H1 (cell line): ENCODE results near the gene ST8SIA4. TPM values are rescaled to one million over a fixed set of nuclear protein-coding genes. Genes with fewer than 3 reads are reported as not detected.

Experiments
- ASH2L ChIP-seq: fragments of 200-600, 300-600 bp; sonication (generic); IDR thresholded peaks from one replicate; pipeline ENCODE4 v1.7.1; 2017; ENCODE audit warnings: low read length
- BCL11A ChIP-seq, 2 experiments: IDR thresholded peaks; one replicate each; pipeline ENCODE4 v1.6.1; 2011; ENCODE audit warnings: low read depth in 2 of 2, low read length in 2 of 2, mild to moderate bottlenecking in 2 of 2
- CREB1 ChIP-seq: IDR thresholded peaks from 2 replicates; pipeline ENCODE4 v1.6.1; 2012; ENCODE audit warnings: inconsistent platforms
- CTBP2 ChIP-seq: IDR thresholded peaks from 2 replicates; pipeline ENCODE4 v1.7.0; 2011; ENCODE audit warnings: borderline replicate concordance, mild to moderate bottlenecking, moderate library complexity, mixed read lengths, low read length; ENCODE audit not compliant: insufficient read depth, insufficient read length
- GABPA ChIP-seq: IDR thresholded peaks from 2 replicates; pipeline ENCODE4 v1.6.1; 2011; ENCODE audit warnings: mild to moderate bottlenecking, low read length, moderate library complexity, borderline replicate concordance; ENCODE audit not compliant: insufficient read depth
- JUN ChIP-seq: IDR thresholded peaks from 2 replicates; pipeline ENCODE4 v1.6.1; 2011; ENCODE audit warnings: low read depth, mild to moderate bottlenecking, improper control_type of control experiment, low read length
- KDM1A ChIP-seq: fragments of 200-600, 300-600 bp; sonication (generic); IDR thresholded peaks from 2 replicates; pipeline ENCODE4 v1.7.1; 2016; ENCODE audit warnings: mild to moderate bottlenecking, low read length, borderline replicate concordance
- KDM5A ChIP-seq: fragments of 200-600 bp; IDR thresholded peaks from 2 replicates; pipeline ENCODE4 v1.7.1; 2012; ENCODE audit warnings: mild to moderate bottlenecking, low read length, inconsistent platforms, mixed read lengths
- NANOG ChIP-seq: IDR thresholded peaks from 2 replicates; pipeline ENCODE4 v1.6.1; 2011; ENCODE audit warnings: low read length, low read depth, mild to moderate bottlenecking, inconsistent platforms; ENCODE audit not compliant: insufficient read depth, poor library complexity, severe bottlenecking
- POU5F1 ChIP-seq: IDR thresholded peaks from 2 replicates; pipeline ENCODE4 v1.6.1; 2011; ENCODE audit warnings: low read depth, mild to moderate bottlenecking, low read length, moderate library complexity
- RAD21 ChIP-seq, 2 experiments: IDR thresholded peaks in 1 of 2; conservative IDR thresholded peaks in 1 of 2; 2 replicates each; pipeline ENCODE4 v1.6.1; 2011; ENCODE audit warnings: low read depth in 2 of 2, low read length in 2 of 2, improper control_type of control experiment in 1 of 2, inconsistent platforms in 1 of 2, mild to moderate bottlenecking in 1 of 2, moderate library complexity in 1 of 2
- RNF2 ChIP-seq: fragments of 200-900, 300-1000 bp; sonication (generic); IDR thresholded peaks from 2 replicates; pipeline ENCODE4 v1.7.1; 2016; ENCODE audit warnings: borderline replicate concordance, low read depth, mild to moderate bottlenecking, antibody characterized with exemption, low read length; ENCODE audit not compliant: poor library complexity, severe bottlenecking; ENCODE audit errors: missing control alignments
- SIN3A ChIP-seq, 2 experiments: IDR thresholded peaks in 1 of 2; conservative IDR thresholded peaks in 1 of 2; 2 replicates each; pipeline ENCODE4 v1.6.1; 2011 to 2012; ENCODE audit warnings: low read length in 2 of 2, improper control_type of control experiment in 1 of 2, low read depth in 1 of 2, mild to moderate bottlenecking in 1 of 2
- SIX5 ChIP-seq: IDR thresholded peaks from 2 replicates; pipeline ENCODE4 v1.6.1; 2011; ENCODE audit warnings: mild to moderate bottlenecking, low read depth, low read length
- SP1 ChIP-seq: IDR thresholded peaks from 2 replicates; pipeline ENCODE4 v1.6.1; 2011; ENCODE audit warnings: low read depth, low read length
- SRF ChIP-seq: IDR thresholded peaks from 2 replicates; pipeline ENCODE4 v1.6.1; 2011; ENCODE audit warnings: mild to moderate bottlenecking, low read depth, low read length, moderate library complexity
- TCF12 ChIP-seq: IDR thresholded peaks from 2 replicates; pipeline ENCODE4 v1.6.1; 2011; ENCODE audit warnings: low read depth, mild to moderate bottlenecking, low read length
- YY1 ChIP-seq: IDR thresholded peaks from 2 replicates; pipeline ENCODE4 v1.6.1; 2011; ENCODE audit warnings: low read depth, mild to moderate bottlenecking, low read length
- polyA plus RNA-seq, 7 experiments: library from polyadenylated mRNA; depleted of rRNA in 3 of 7; stranded (reverse) in 5 of 7; unstranded in 2 of 7; fragments of >200 nt in 5 of 7; fragments of 200-250 nt in 2 of 7; gene quantifications; 1 replicate in 5 of 7; 2 replicates in 1 of 7; 4 replicates in 1 of 7; pipeline versions ENCODE4 v1.2.1 to v1.2.3, GENCODE V29; 2011 to 2013; ENCODE audit warnings: missing spikeins in 2 of 7, mixed read lengths in 2 of 7
- total RNA-seq: library from RNA; stranded (reverse); fragmentation: NEBNext Ultra II Directional; extraction: Animal tissue kit (Norgen Biotek cat#: 25700); gene quantifications from 2 replicates; pipeline ENCODE4 v1.2.1, GENCODE V29; 2021
- TF ChIP-seq, protein P1 (sequence below): IDR thresholded peaks from 2 replicates; pipeline ENCODE4 v1.6.1; 2012; ENCODE audit warnings: inconsistent platforms
- TF ChIP-seq, protein P2 (sequence below): IDR thresholded peaks from 2 replicates; pipeline ENCODE4 v1.6.1; 2012; ENCODE audit warnings: inconsistent platforms

The ST8SIA4 gene
- total and polyA plus RNA-seq, 2 of the 8 experiments (the other 6 are each of a cell fraction or from before 2014, with no cell fraction given), result 0.08 to 0.50 TPM

DNA sequence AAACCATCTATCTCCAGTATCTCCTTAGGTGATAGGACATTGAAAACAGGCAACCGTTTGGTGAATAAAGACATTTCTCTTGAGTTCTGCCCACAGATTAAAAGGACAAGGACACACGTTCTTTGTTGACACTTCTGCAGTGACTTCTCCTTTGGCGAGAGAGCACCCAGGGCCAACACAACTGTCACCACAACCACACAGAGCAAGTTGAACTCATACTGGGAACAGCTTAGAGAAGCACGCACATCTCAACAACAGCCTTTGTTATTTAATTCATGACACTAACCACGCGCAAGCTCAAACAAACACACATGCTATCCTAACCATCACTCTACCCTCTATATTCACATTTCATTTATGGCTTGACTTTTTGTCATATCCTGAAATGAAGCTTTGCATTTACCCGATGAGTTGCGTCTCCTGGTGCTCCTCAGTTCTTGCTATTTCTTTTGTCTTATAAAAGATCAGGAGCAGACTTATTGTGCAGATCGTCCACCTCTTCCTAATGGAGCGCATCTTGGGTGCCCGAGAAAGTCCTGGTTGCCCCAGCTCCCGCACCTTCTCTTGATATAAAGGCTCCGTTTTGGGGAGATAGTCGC lies 543 bp downstream of the ST8SIA4 start (continued):
- no peak for TF ChIP-seq RAD21 (IDR thresholded peaks at IDR 0.05 in 1 of 2, conservative IDR thresholded peaks at IDR 0.05 in 1 of 2; ENCODE audit: low read depth in 2 of 2, low read length in 2 of 2)
- TF ChIP-seq NANOG, result peak; percentile 47
- TF ChIP-seq, protein P1, sequence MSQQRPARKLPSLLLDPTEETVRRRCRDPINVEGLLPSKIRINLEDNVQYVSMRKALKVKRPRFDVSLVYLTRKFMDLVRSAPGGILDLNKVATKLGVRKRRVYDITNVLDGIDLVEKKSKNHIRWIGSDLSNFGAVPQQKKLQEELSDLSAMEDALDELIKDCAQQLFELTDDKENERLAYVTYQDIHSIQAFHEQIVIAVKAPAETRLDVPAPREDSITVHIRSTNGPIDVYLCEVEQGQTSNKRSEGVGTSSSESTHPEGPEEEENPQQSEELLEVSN, result no peak
- TF ChIP-seq SP1, result no peak
- TF ChIP-seq RNF2, result peak; percentile 55
- TF ChIP-seq JUN, result no peak
- no peak for TF ChIP-seq SIX5
- 0 out of 2 replicates have a peak, but pooled peaks have one; percentile 29 for TF ChIP-seq TCF12
- TF ChIP-seq GABPA, result no peak
- TF ChIP-seq BCL11A (IDR thresholded peaks at IDR 0.05; ENCODE audit: low read depth in 2 of 2, low read length in 2 of 2), result no peak
- TF ChIP-seq, protein P2, sequence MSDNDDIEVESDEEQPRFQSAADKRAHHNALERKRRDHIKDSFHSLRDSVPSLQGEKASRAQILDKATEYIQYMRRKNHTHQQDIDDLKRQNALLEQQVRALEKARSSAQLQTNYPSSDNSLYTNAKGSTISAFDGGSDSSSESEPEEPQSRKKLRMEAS, result peak; percentile 45; the same call in 1 of the 2 replicates
- TF ChIP-seq KDM1A, result no peak
- no peak for TF ChIP-seq YY1
- TF ChIP-seq POU5F1, result no peak
- TF ChIP-seq SRF, result no peak
- no peak for TF ChIP-seq SIN3A (conservative IDR thresholded peaks at IDR 0.05 in 1 of 2, IDR thresholded peaks at IDR 0.05 in 1 of 2; ENCODE audit: low read depth in 1 of 2, low read length in 2 of 2)
- TF ChIP-seq CREB1, result no peak
- no peak for TF ChIP-seq CTBP2
- no peak for TF ChIP-seq ASH2L
- TF ChIP-seq KDM5A, result no peak
